Midbrain (tissue), 1 donor: ENCODE results near the gene DUSP7.

Experiments used
- DNase-seq: peaks from one replicate; lab custom pipeline; 2025; lab: John Stamatoyannopoulos, UW

Gene DUSP7

DNA sequence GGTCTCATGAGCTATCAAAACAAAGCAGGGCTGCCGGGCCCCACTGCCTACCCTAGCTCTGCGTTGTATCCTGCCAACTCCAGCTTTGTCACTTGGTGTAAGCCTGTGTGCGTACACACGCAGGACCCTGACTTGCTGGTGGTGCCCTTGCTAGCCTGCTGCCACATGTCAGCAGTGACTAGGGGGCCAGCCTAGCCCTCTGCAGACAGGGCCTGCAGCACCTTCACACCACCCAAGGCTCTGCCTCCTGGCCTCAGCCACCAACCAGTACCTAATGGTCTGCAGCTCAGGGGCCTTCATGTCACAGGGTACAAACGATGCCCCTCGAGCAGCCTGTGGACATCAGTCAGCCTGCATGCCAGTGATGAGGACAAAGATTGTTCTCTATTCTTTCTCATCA is 30.1 kb upstream of the DUSP7 start:
- no peak for DNase-seq

DNA sequence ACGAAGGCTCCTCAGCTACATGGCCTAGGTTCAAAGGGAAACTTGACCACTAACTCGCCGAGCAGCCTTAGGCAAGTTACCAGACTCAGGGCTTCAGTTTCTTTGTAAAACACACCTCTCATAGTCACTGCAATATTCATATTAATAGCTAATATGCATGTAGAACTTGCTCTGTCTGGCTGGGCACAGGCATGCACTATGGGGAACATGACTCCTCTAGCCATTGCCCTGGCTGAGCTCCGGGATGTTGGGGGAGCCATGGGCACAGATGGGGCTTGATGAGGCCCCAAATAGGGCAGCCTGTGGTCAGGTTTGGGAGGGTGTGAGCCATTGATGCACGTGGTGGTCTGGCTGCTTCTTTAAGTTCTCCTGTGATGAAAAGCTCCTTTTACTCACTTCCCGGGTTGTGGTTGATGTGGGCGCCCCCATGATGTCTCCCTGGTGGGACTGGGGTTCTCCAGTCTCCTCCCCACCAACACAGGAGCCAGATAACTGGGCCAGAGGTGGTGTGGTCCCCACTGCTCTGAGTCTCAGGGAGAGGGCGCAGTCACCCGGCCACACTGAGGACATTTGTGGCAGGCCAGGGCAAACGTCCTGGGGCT is 29.4 kb upstream of the DUSP7 start:
- DNase-seq, result no peak

GRCh38 chr3:52084954-52085680 is 28.7 kb upstream of the DUSP7 start:
- no peak for DNase-seq

DNA sequence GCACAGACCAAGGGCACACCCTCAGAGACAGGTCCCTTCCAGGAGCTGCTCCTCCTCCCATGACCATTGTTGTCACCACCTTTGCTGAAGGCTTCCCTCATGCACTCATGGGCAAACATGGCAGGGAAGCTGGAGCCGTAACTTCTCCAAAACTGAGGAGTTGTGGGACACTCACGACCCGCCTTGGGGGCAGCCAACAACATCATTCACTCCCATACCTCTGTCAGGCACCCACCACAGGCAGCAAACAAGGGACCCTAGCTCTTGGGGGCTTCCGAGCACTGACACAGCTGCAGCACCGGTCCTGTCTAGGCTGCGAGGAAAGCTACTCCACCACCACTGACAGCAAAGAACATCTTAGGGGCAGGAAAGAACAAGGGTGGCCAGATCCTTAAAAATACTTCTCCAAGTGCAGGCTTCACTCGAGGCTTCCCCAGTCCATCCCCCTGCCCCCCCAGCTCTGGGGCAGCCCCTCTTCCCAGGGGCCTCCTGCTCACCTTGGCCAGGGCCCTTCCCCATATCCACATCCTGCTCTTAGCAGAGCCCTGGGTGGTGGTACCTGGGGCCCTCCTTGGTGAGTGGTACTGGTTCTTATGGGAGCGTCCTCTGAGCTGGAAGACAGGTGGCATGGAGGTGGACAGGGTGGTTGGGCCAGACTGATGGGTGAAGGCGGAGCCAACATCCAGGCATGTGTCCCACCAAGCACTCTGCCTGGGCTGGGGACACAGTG is 28.0 kb upstream of the DUSP7 start:
- no peak for DNase-seq

DNA sequence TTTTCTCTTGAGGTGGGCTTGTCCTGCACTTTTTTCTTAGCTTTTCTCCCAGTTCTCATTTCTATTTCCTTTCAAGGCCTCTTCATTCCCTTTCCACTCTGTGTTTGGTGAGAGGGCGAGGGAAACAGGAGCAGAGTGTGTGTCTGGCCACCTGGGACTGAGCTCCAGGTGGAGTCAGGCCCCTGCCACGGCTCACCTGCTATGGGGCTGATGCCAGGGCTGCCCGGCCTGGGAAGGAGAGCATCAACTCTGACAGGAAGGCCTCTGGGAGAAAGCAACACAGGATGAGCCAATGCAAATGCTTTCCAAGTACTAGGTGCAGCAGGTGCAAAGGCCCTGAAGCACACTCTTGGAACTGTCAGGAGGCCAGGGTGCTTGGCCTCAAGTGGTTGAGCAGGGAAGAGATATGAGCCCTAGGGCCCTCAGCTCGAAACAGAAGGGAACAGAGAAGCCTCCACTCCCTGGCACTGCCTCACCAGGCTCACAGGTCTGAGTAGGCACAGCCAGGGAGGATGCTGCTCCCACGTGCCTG is 27.3 kb upstream of the DUSP7 start:
- DNase-seq, result no peak

GRCh38 chr3:52082951-52083350 is 26.6 kb upstream of the DUSP7 start:
- no peak for DNase-seq

DNA sequence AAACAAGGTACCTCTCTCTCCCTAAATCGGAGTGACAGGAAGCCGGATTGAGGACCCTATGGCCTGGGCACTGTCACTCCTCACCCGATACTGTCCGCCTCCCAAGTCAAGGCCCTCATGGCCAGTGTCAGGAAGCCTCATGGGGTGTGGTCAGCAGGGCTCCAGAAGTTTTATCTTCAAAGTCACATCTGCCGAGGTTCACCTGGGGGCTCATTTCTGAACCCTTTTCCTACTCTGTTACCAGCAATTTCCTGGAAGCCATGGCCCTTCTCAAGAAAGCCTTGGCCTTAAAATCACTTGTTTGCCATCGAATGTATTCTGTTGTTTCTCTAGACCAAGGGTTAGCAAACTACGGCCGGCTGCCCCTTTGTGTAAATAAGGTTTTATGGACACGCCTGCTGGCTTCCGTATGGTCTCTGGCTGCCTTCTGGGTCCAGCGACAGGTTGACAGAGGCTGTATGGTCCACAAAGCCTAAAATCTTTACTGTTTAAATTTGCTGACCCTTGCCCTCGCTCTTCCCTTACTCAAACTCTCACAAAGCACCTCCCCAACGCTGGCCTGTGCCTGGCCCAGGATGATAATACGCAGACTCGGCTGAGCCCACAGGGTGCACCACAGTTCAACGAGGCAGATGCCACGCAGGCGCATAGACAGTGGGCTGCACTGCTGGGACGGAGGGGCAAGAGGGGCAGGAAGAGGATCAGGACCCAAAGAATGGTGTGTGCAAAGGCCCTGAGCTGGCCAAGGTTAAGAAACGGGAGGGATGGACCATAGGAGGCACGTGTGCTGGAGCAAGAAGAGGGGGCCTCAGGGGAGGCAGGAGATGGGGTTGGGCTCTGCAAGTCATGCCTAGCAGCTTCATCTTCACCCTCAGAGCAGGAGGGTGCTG is 24.7 kb upstream of the DUSP7 start:
- DNase-seq, result no peak

- DNase-seq, result no peak
Observed at GRCh38 chr3:52079958-52080357, 23.6 kb upstream of the DUSP7 start.

GRCh38 chr3:52078781-52079560 is 22.6 kb upstream of the DUSP7 start:
- DNase-seq, result no peak

- DNase-seq, result no peak
Observed at GRCh38 chr3:52077925-52078324, 21.6 kb upstream of the DUSP7 start.

DNA sequence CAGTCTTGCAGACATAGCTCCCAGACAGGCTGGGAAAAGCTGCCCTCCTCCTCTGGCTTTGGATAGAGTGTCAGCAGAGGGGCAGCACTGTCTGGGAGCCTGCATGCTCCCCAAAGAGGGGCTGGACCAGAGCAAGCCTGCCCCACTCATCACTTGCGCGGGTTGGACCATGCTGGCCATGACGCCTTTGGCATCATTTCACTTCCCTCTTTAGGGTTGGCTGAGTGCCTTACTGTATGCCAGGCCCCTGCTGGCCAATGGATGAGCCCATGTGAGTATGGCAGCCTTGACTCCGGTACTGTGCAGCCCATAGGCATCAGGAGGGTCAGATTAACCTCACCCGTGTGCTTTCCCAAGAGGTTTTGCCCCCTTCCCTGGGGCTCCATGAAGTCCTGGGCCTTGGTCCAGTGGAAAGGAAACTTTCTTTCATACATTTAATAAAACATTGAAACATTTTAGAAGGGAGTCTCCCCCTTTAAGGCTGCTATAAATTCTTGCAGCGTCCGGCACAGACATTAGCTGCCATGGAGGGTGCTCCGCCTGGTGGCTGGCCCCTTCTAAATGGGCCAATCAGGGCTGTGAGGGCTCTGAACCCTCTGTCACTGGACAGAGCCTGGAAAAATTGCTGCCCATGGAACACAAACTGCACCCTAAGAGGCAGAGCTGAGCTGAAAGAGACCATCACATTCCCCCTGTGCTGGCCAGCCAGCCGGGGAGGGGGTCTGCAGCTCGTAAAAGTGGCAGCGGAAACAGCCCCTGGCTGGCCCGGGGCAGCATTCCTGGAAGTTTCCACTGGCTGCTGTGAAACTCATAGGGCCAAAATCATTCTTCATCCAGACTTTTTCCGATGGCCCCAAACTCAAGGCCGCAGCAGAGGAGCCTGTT is 20.8 kb upstream of the DUSP7 start:
- peak; percentile 23 for DNase-seq

DNA sequence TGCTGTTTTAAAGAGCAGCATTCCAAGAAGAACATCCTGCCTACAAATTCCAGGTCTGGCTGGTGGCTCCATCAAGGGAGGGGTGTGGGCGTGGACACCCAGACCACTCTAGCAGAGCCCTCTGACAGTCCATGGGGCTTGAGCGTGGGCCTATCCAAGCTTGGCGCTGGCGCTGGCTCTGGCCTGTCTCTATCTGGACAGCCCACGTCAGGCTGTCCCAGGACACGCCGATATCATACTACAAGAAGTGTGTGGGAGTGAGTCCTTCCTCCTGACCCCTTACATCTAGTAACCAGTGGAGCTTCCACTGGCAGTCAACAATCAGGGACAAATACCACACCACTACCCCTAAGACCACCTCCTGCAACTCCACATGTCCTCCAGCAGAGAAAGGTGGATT is 17.1 kb upstream of the DUSP7 start:
- no peak for DNase-seq

- DNase-seq, result no peak
Observed at GRCh38 chr3:52072471-52072870, 16.1 kb upstream of the DUSP7 start.

- DNase-seq, result no peak
Observed at GRCh38 chr3:52072020-52072419, 15.6 kb upstream of the DUSP7 start.

GRCh38 chr3:52070724-52071621 is 14.6 kb upstream of the DUSP7 start:
- peak; percentile 43 for DNase-seq

- no peak for DNase-seq
Observed at GRCh38 chr3:52069855-52070254, 13.5 kb upstream of the DUSP7 start.

GRCh38 chr3:52069135-52069534 is 12.8 kb upstream of the DUSP7 start:
- DNase-seq, result no peak

- DNase-seq, result no peak
Observed at GRCh38 chr3:52068730-52069129, 12.4 kb upstream of the DUSP7 start.

DNA sequence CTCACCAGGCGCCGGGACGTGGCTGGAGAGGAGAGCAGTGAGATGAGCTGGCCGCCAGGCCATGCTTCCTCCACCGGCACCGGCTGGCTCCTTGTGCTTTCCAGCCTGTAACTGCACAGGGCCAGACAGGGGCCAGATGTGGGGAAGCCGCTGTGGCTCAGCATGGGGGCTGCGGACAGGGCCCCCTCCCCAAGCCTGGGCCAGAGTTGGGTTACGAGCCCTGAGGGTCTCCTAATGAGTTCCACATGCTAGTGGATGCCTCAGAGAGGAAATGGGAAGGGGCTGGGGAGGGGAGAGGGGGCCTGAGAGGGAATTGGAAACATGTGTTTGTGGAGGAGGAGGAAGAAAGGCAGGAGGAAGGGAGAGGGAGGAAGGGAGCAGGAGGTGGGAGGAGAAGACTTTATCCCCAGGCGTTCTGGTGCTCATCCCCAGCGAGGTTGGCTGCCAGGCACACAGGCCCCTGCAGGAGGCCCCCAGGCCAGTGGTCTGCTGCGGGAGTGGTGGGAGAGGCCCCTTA is 11.7 kb upstream of the DUSP7 start:
- DNase-seq, result no peak
